Middle frontal gyrus (tissue), 1 donor: ENCODE data around the gene PLXNA4.

ENCODE experiments used
- DNase-seq: peaks from one replicate; pipeline ENCODE4 v3.0.0-alpha.2; 2015; ENCODE audit warnings: low spot score; ENCODE audit errors: extremely low spot score

Gene PLXNA4

GRCh38 chr7:132154695-132155471 lies 421.4 kb downstream of the PLXNA4 start:
- no peak for DNase-seq

GRCh38 chr7:132154248-132154647 lies 422.0 kb downstream of the PLXNA4 start:
- no peak for DNase-seq

- DNase-seq, result no peak
Observed at GRCh38 chr7:132152131-132152889, 424.0 kb downstream of the PLXNA4 start.

GRCh38 chr7:132150711-132151110 lies 425.6 kb downstream of the PLXNA4 start:
- DNase-seq, result no peak

GRCh38 chr7:132149436-132150304 lies 426.6 kb downstream of the PLXNA4 start:
- no peak for DNase-seq

- DNase-seq, result no peak
Observed at GRCh38 chr7:132148876-132149275, 427.4 kb downstream of the PLXNA4 start.

GRCh38 chr7:132145466-132145865 lies 430.8 kb downstream of the PLXNA4 start:
- peak; percentile 66 for DNase-seq

GRCh38 chr7:132145063-132145462 lies 431.2 kb downstream of the PLXNA4 start:
- DNase-seq, result no peak

- DNase-seq, result no peak
Observed at GRCh38 chr7:132142006-132142405, 434.3 kb downstream of the PLXNA4 start.

- no peak for DNase-seq
Observed at GRCh38 chr7:132141109-132141508, 435.2 kb downstream of the PLXNA4 start.

GRCh38 chr7:132140341-132140740 lies 435.9 kb downstream of the PLXNA4 start:
- DNase-seq, result no peak

GRCh38 chr7:132138817-132139216 lies 437.5 kb downstream of the PLXNA4 start:
- DNase-seq, result no peak

- DNase-seq, result no peak
Observed at GRCh38 chr7:132137681-132138080, 438.6 kb downstream of the PLXNA4 start.

GRCh38 chr7:132135746-132136385 lies 440.4 kb downstream of the PLXNA4 start:
- no peak for DNase-seq

- DNase-seq, result no peak
Observed at GRCh38 chr7:132134814-132135445, 441.3 kb downstream of the PLXNA4 start.

- no peak for DNase-seq
Observed at GRCh38 chr7:132133501-132133900, 442.8 kb downstream of the PLXNA4 start.

GRCh38 chr7:132131196-132131595 lies 445.1 kb downstream of the PLXNA4 start:
- DNase-seq, result no peak

GRCh38 chr7:132130497-132130896 lies 445.8 kb downstream of the PLXNA4 start:
- no peak for DNase-seq

GRCh38 chr7:132125872-132126595 lies 450.2 kb downstream of the PLXNA4 start:
- no peak for DNase-seq

- DNase-seq, result no peak
Observed at GRCh38 chr7:132125096-132125495, 451.2 kb downstream of the PLXNA4 start.
